ENCODE results near the gene IQCN.

Gene IQCN, protein sequence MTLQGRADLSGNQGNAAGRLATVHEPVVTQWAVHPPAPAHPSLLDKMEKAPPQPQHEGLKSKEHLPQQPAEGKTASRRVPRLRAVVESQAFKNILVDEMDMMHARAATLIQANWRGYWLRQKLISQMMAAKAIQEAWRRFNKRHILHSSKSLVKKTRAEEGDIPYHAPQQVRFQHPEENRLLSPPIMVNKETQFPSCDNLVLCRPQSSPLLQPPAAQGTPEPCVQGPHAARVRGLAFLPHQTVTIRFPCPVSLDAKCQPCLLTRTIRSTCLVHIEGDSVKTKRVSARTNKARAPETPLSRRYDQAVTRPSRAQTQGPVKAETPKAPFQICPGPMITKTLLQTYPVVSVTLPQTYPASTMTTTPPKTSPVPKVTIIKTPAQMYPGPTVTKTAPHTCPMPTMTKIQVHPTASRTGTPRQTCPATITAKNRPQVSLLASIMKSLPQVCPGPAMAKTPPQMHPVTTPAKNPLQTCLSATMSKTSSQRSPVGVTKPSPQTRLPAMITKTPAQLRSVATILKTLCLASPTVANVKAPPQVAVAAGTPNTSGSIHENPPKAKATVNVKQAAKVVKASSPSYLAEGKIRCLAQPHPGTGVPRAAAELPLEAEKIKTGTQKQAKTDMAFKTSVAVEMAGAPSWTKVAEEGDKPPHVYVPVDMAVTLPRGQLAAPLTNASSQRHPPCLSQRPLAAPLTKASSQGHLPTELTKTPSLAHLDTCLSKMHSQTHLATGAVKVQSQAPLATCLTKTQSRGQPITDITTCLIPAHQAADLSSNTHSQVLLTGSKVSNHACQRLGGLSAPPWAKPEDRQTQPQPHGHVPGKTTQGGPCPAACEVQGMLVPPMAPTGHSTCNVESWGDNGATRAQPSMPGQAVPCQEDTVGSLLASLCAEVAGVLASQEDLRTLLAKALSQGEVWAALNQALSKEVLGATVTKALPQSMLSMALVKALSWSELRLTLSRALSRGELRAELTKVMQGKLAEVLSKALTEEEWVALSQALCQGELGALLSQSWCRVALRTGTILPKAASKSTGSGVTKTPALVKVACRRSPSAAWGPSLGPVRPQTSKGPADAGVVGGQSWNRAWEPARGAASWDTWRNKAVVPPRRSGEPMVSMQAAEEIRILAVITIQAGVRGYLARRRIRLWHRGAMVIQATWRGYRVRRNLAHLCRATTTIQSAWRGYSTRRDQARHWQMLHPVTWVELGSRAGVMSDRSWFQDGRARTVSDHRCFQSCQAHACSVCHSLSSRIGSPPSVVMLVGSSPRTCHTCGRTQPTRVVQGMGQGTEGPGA (N-terminal part only)

DNA sequence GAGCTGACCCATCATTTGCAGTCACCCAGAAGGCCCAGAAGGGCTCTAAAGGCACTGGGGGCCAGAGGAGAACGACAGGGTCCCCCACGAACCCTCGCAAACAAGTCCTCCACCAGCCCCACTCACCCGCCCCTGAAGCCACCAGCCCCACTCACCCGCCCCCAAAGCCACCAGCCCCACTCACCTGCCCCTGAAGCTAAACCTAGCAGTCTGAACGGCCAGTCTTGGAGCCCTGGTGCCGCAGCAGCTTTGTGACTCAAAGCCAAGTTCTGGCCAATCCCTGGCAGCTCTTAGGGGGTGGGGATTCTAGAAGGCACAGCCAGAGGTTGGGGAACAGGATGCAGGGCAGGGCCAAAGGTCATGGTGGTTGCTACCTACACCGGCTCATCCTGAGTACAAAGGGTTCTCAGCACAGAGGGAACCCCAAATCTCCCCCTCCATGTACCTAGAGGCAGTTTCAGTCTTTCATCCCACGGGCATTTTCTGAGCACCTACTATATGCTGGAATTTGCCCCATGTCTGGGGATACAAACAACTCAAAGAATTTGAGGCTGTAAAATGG is at the start of gene IQCN:
Gene IQCN, minus strand, starts transcription at position 234 of the 562 bp plus-strand sequence. CDS start 4,974 bp downstream, outside the sequence.
- no peak for DNase-seq

DNA sequence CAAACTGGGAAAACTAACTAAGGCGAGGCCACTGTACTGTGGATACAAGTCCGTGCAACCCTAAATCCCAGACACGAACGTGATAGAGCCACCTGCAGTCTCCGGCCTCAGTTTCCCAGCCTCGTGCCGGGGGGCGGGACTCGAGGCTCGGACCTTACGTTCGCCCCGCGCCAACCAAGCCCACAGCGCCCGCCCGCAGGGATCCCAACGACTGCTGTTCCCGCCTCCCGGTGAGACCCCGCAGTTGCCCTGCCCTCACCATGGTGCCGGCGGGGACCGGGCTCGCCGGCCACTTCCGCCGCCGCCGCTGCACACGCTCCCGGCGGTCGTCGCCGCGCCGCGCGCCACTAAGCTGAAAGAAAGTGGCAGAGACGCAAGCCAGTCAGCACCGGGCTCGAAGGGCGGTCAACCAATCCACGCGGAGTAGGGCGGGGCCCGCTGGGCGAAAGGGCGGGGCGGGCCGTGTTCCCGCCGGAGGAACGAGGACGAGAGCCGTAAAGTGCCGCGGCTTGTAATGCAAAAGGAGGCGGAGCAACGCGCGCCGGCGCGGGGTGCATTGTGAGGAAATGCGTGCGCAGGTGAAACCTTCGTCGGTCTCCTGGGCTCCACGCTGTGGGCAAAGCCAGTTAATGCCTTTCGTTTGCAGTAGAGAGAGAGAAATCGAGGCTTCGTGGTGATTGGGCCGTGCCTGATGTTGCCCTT is 48.7 kb upstream of the IQCN start, which contains the start of gene LSM4:
Gene LSM4, minus strand, starts transcription at position 318 of the 702 bp plus-strand sequence. Its CDS starts 56 bp downstream, at position 262.
- DNase-seq: peak; percentile 97

DNA sequence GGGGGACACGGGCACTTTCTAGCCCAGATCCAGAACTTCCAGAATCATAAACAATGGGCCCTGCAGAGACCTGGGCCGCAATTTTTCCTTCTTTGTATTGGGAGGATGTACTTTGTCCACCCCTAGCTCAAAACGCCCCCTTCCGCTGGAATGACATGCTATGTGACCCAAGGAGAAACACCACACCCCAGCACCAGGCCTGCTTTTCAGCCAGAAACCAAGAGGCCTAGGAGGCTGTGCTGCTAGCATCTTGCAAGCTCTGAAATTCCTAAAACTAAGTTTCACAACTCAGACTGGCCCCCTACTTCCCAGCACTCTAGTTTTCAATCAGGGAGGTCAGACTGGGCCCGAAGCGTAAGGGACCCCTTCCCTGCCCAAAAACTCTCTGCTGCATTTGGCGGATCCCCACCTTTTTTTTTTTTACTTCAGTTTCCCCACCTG is 48.1 kb upstream of the IQCN start:
- peak; percentile 79 for DNase-seq

DNA sequence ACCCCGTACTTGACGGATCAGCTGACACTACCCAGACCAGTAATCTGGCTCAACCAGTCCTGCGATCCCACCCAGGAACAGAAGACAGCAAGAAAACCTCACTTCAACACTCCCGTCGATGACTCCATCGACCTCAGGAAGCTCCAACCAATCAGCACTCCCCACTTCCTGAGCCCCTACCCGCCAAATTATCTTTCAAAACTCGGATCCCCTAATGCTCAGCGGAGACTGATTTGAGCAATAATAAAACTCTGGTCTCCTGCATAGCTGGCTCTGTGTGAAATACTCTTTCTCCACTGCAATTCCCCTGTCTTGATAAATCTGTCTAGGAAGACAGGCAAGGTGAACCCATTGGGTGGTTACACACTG is 47.5 kb upstream of the IQCN start:
- peak; percentile 63 for DNase-seq

DNA sequence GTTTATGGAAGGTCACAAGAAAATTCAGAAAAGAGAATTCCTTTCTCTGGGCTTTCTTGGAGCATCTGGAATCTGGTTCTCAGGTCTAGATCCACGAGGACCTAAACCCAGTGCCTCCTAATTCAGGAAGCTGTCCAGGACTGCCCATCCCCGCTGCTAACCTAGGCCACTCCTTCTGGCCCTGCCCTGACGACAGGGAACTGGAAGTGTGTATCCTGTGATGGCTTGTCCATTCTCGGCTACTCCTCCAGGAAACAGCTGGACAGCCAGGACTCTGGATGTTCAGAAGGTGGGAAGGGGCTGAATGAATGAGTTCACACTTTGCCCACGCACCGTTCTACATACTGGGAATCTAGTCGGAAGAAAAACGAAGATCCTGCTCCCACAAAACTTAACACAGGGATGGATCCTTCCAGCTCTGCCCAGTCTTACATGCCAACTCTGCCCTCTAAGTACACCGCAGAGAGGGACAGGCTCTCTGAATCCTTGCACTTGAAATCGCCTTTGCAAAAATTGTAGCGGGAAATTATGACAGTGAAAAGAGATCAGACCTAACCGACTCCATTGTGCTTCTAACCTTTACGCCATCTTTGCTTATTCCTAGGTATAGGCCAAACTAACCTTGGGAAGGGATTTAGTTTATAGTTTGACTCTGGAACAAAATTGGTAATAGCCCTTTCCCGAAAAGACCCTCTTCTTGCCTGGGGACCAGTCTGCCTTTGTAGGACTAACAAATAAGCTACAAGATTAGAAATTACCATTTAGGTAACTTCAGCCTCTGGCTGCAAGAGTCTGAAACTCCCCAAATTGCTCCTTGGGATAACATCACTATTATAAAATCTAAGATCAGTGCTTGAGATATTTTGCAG is 46.8 kb upstream of the IQCN start:
- DNase-seq: no peak

DNA sequence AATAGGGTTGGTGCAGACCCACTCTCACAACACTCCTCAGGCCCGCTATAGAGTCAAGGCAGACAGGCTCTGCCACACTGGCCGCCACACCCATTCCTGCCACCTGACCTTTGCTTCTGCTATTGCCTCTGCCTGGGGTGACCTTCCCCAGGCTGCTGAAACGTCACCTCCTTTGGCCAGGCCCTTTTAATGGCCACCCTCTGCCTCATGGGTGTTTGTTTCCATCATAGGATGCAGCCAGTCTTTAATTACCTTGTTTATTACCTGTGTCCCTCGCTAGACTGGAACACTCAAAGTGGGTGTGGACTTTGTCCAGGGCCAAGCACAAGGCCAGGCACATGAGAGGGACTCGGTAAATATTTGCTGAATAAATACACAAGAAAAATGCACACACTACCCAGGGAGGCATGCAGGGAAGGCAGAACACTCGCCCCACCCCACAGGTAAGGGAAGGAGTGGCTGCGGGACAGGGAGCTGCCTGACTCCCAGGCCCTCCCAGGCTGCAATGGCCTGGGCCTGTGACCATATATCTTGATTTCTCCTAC is 45.4 kb upstream of the IQCN start:
- DNase-seq: no peak

DNA sequence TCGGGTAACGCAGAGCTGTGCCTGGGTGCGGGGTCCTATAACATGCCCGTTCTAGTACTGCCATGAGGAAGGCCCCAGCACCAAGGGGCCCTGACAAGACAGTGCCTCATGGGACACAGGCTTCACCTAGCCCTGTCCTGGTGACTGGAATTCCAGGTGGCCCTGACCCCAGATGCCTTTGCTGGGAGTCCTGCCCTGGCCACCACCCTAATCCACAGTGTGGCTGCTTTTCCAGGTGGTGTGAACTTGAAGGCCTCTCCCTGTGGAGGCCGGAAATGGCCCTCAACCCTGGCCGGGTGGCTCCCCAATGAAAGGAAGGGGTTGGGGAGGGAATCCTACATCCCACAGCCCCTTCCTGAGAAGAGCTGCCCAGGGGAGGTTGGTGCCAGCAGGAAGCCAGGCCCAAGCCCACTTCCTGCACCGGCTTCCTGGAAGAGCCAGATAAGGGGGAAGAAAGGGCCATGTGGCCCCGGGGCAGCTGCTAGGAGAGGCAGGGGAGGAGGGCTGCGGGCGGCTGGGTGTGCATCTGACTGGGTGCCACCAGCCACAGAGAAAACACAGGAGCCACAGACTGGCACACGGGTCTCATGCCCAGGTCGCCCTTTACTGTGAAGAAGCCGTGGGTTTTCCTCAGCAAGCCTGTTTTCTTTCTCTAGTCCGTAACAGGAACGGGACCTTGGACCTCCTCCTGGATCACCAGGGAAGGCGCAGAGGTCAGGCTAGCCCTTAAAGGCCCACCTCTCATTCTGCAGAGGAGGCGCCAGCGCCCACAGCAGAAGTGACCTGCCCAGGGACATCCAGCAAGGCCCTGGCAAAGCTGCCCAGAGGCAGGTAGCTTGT is 43.9 kb upstream of the IQCN start:
- no peak for DNase-seq

DNA sequence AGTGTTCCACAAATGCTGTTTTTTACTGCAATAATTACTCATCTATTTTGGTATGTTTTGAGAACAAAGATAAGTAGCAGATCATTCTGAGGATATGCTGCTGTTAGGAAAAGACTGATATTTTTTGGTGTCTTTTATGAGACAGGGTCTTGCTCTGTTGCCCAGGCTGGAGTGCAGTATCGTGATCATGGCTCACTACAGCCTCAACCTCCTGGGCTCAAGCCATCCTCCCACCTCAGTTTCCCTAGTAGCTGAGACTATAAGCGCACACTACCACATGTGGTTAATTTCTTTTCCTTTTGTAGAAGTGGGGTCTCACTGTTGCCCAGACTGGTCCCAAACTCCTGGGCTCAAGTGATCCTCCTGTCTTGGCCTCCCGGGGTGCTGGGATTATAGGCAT is 39.1 kb upstream of the IQCN start:
- DNase-seq: no peak

DNA sequence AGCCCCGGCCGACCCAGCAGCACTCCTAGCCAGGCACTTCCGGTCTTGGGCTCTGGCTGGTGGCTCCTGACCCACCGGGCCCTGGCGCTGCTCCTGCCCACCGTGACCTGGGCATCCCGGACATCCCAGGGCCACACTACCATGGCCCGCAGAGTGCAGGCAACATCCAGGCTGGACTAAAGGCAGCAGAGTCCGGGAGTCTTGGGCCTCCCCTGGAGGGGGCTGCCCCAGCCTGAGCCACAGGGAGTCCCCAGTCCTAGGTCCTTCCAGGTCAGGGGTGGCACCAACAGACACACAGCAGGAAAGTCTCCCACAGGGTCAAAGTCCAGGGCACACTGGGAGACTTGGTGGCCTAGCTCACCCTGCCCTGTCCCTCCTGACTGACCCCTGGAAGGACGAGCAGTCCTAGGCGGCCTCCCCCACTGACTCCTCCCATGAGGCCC is 37.9 kb upstream of the IQCN start:
- DNase-seq: no peak

DNA sequence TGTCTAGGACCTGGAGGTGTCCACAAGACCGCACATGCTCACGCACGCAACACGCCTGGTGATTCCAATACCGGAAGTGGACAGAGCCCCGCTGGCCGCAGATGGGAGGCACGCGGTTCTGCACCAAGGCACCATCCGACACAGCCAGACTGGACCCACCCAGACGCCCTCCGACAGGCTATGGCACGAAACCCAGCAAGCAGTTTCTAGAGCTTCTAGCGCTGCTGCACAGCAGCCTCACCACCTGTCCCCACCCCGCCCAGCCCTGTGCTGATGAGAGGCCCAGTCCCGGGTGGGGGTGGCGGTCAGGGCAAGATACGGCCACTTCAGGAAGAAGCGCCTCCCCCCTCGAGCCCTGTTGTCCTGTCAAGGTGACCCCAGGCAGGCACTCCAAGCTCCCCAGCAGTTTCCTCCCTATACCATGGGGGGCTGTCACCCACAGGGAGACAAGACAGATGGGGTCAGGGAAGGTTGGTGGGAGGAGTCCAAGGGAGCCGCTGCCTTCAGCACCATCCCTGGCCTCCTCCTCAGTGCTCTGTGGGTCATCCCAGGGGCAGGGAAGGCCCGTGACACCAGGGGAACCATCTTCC is 37.3 kb upstream of the IQCN start:
- DNase-seq: no peak

DNA sequence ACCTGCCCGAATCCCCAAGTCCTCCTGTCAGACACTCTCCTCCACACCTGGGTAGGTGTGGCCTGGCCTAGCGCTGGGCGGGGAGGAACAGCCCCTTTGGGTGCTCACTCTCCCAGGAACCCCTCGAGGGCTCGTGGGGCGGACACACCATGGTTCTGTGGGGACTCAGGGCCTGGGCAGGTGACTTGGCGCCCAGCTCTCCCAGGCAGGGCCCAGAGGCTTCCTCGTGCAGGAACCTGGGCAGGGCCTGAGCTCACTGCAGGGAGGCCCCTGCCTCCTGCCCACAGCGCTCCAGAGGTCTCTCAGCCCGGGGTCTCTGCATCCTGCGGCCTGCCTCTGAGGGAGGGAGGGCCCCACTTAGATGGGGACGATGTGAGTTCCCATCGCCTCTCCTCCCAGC is 36.7 kb upstream of the IQCN start:
- DNase-seq: no peak

DNA sequence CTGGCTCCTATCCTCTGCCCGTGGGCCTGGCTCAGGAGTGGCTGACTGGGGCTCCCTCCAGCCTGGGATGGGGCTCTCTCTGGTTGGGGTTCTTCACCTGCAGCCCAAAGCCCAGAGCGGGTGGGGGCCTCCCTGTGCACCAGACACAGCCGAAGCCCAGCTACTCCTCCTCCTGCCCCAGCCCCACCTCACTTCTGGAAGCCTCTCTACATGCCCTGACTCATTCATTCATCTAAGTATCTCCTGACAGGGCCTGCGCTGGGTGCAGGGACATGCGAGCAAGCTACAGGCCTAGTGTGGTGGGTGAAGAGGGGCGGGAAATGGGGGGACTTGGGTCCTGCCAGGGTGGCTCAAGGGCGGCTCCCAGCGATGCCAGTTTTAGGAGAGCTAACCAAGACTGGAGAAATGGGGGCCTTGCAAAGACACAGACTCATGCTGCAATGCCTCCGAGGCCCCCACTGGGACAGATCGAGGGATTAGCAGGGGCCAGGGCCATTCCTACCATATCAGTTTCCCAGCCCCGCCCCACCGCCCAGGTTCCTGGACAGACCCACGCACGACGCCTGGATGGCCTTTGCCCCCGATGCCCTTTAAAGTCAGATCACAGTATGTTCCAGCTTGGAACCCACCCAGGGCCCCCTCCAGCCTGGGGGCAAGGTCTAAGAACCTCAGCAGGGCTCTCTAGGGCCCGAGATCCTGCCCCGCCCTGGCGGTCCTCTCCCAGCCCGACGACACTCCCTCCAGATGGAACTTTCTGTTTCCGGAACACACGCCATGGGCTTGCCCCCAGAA is 36.1 kb upstream of the IQCN start:
- no peak for DNase-seq

DNA sequence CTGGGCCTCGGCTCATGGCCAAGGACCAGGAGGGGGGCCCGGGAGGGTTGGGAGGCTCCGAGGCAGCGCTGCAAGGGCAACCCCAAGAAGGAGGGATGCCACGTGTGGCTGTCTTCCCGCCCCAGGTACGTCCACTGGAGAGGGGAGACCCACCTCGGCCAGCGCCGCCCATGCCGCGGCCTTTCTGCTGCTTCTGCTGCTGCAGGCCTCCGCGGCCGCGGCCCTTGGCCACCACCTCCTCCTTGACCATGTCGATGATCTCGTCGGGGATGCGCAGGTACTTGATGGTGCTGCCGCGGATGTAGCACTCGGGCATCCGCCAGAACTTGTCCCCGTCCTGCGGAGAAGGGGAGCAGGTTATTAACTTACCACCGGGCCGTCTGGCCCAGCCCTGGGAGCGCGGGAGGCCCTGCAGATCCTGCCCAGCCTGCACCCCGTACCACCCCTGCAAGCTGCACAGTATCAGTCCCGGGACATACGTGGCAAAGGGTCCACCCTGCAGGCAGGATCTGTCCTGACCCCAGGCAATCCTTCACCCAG is 35.3 kb upstream of the IQCN start:
- DNase-seq: no peak

DNA sequence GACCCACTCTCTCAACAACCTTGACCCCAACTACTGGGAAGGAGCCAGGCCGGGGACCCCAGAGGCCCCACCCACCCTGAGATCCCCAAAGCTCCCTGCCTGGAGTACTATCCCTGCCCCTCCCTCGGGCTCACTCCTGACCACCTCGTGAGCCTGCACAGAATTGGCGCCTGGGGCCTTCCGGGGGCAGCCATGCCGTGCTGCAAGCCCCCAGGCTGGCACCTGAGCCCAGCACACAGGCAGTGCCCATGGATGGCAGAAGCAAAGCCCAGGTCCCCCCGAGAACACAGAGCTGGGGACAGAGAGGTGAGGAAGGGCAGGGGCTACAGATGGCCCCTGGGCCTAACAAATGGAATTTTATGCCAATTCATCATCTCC is 34.7 kb upstream of the IQCN start:
- DNase-seq: no peak

DNA sequence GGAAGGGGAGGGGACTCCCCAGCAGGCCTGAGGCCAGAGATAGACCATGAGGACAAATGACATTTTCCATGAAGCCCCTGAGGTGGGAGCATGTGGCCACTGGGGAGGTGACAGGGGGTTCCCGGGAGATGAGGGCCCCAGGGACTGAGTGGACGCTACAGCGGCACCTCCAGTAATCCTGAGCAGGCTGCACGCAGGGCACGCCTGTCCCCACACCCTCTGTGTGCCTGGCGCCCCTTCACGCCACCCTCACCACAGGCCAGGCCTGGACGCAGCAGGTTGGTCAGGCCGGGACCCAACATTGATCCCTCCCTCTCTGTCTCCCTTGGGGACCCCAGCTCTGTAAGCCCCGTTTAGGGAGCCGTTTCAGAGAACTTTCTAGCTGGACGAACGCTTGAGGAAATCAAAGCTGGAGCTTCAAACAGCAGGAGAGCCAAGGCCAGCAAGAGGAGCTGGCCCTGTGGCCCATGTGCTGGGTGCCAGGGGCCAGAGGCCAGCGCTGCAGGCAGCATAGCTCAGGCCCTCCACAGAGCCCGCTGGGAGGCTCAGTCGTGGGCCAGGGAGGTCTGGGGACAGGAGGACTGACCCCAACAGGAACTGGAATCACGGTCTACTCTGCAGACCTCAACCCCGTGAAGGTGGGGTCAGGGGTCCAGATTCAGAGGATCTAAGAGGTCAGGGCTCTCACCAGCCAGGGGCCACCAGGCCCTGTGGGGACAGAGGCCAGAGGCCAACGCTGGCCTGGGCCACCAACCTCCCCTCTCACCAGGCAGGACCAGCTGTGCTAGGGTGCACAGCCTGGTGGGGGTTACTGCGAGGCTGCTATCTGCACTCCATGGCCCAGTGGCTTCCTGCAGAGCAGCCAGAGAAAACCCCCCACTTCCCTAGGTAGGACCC is 34.0 kb upstream of the IQCN start:
- DNase-seq: no peak

DNA sequence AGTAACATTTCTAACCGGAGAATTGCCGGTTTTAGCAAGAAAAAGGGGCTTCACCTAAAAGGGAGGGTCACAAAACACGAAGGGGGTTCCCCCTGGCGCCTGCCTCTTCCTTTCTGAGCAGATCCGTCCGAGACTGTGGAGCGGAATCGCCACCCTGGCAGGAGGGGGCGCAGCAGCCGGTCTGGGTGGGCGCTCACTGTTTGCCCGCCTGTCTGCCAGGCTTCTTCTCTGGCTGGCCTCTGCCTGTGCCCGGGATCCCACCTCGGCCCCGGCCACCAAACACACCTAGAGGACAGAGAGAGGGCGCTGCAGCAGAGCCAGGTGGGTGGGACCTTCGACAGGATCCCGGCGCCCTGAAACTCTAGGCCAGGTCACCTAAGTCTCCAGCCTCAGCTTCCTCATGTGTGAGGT is 33.0 kb upstream of the IQCN start:
- no peak for DNase-seq

DNA sequence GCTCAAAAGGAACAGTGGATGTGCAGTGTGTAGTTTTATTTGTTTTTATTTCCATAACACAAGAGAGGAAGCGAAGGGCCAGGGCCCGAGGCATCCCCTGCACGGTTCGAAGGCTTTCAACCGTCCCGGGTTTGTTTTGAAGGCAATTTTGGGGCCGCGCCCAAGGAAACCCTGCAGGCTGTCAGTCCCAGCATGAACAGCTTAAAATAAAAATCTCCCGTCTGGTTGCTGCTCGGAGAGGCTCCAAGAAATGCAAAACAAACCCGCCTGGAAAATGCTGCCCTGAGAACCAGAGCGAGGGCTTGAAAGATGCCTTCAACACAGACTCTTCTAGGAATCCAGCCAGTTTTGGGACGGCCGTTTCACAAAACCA is 32.6 kb upstream of the IQCN start:
- no peak for DNase-seq

Data from fibroblast of skin of right biceps (primary cell).